Left renal cortex interstitium (tissue), 4 donors: Measurements from ENCODE around the gene CADM1. TPM values are rescaled to one million over a fixed set of nuclear protein-coding genes. Genes with fewer than 3 reads are reported as not detected.

Source experiments
- DNase-seq, 4 donors: peaks; one replicate each; pipeline ENCODE4 v3.0.0-alpha.2; 2013; ENCODE audit warnings: low read depth in 4 of 4, low spot score in 2 of 4, missing footprints in 1 of 4
- polyA plus RNA-seq, 4 donors: library from polyadenylated mRNA; unstranded; fragments of 120-200 nt; gene quantifications; one replicate each; pipeline ENCODE4 v1.2.1, GENCODE V29; 2013; ENCODE audit not compliant: insufficient read length in 4 of 4

Gene CADM1
- polyA plus RNA-seq, 4 donors = 120 to 140 (median 132) TPM

DNA sequence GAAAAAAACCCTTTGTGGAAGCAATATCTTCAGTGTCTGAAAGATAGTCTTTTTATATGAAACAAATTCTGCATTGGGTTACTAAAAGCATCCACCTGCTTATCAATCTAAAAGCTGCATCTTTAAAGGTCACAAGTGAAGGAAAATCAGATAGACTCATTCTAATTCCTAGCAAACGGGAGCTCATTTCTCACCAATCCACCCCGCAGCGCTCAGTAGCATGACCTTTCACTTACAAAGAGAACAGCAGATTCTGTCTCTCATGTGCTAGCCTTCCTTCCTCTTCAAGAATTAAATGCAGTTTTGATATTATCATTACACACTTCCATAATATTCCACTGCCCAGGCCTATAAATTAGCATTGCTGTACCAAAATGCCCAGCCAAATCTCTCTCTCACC is 212.9 kb downstream of the CADM1 start:
- no peak for DNase-seq

DNA sequence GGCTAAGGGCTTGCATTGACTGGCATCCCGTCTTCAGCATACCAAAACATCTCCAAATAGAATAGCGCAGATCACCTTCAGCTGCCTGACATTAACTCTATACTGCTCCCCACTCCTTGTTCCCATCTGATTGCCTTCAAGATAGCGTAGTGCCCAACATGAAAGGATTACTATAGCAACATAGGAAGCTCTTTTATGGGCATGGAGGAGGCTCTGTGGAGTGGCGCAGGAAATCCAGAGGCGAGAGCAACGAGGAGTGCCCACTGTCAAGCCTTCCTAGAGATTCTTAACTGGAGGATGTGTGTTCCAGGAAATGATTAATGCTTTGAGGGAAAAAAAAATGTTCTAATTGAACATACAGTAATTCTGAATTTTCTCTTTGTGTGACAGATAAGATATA is 213.3 kb downstream of the CADM1 start:
- peak in 3 of 4 donors; percentile 26 to 52 (median 35) for DNase-seq

DNA sequence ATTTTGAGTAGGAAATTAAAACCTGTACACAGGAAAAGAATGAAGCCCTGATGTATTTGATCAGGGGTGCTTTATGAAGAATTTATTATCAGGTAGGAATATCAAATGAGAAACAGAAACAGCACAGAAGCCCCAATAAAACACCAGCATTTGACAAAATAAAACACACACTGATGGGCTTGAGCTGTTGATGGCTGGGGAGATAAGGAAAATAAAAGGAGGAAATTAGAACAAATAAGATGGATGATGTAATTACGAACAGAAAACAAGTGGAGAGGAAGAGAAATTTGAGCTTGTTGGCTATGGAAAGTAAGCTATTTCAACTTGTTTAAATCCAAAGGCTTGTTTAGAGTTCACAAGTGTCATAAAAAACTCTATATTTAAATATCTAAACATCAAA is 213.7 kb downstream of the CADM1 start:
- DNase-seq = no peak

DNA sequence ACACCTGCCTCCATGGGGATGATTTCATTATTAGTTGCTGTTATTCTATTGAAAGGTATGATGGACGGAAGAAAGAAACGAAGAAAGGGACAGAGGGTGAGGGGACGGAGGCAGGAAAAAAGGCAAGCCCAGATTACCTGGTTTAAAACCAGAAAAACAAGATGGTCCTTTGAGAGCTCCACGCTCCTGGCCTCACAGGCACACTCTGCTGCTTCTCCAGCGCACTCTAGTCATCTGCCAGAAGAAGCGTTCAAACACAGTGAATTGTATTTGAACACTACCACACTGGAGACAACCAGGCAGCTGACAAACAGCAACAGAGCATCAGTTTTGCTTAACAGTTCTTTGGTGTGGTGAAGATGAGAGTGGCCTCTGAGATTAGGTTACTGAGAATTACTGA is 216.9 kb downstream of the CADM1 start:
- DNase-seq = no peak

DNA sequence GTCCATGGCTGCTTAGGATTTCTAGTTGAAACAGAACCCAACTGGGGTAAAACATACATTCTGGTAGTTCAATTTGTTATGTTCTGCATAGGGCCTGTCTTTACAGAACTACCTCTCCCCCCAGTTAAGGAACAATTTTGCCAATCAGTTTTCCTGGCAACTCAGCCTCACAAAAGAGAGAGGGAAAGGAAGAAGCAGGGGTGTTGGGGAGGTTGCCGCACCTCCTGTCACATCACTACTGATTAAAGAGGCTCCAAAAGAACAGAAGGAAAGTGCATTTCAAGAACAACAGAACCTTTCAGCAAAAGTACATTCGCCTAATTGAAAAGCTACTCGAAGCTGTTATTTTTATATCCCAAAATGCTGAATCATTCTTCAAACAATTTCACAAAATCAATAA is 217.6 kb downstream of the CADM1 start:
- no peak for DNase-seq

DNA sequence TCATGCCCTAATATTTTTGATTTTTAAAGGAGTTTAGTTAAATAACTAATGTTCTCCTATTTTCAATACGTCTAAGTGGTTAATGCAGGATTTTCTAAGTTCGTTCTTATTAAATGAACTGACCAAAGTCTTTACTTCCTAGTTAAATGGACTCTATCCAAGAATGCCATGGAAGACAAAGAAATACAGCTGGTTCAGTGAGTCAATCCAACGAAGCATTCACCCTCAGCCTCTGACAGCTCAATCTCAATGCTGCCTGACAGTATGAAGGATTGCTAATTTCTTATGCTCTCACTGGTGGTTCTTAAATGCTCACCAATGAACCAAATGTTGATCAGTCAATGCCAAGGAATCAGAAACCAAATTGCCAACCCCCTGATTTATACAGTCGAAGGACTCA is 219.4 kb downstream of the CADM1 start:
- no peak for DNase-seq

DNA sequence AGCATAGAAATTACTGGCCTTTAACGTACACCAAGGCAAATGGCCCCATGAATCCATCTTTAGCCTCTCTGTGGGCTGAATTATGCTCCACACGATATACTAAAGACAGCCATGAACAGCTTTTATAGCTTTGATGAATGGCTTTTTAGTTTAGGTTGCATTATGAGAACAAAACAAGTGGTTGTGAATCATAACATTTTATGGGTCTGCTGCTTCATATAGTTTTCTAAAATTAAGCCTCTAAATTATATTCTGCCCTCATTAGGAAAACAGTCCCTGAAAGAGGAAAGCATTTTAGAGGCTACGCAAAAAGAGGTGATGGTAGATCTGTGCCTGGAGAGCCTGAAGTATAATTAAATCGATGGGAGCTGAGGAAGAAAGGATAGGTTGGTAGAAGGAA is 221.3 kb downstream of the CADM1 start:
- DNase-seq = no peak

DNA sequence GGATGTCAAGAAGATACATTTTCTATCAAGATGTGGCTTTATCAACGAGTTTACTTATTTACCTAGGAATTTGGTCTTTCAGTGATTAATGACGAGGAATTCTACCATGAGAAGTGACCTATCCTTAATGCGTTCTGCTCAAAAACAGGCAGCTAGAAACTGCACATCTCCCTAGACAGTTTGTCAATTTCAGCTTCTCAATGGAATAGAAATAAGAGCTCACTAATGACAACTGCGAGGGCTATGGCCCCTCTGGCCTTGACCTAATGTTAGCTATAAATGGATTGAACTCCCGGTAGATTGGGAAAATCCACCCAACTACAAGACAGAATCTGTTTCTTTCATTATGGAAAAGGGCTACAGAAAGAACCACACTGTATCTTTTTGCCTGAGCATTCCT is 223.4 kb downstream of the CADM1 start:
- no peak for DNase-seq

DNA sequence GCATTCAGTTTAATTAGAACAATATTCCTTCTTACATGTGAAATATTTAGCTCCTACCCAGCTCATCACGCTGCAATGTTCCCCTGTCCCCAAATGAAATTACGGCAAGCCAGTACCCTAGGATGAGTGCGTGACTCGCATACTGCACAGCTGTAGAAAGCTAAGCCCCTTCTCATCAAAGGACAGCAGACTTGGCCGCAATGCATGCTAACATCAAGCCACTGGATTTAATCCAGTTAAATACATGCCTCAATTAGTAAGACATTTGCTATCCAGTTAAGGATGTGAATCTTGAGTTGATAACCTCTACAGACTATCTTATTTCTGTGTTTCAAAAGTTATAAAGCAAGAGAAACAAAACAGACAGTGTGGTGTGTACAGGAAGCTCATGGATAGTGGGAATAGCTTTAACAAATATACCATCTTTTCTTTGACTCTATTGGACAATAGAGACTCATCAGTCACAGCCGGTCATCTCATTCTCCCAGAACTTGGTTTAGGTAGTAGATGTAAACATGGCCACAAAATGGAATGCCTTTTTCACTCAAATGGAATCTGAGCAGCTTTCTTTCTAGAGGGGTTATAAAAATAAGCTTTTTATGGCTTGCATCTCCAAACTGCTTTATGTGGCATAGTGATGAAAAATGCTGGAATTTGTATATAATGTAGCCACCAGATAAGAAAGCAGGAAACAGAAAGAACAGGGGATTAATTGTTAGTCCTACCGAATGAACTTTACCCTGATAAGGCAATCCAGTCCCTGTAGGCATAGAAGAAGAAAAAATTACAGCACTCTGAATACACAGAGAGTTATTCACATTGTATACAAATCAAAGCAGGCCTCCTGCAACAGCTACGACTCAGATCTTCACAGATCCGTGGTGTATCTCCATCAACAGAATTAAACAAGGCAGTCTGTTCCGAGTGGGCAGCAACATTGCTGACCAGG is 224.1 kb downstream of the CADM1 start:
- no peak for DNase-seq

DNA sequence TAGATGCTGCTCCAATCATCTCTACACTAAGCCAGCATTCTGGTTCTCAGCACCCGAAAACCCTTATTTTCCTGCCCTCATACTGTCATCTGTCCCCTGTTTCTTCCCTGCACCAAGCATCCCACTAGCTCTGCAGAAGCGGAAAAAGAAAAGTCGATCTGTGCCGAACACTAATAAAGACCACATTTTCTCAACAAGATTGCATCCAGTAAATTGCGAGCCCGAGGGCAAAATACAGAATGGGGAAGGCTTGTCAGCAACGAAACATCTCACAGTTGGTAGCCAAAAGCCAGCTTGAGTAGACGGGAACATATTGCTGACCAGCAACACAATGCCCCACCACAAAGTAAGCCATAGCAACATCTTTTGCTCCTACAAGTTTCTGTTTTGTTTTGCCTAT is 227.4 kb downstream of the CADM1 start:
- no peak for DNase-seq

DNA sequence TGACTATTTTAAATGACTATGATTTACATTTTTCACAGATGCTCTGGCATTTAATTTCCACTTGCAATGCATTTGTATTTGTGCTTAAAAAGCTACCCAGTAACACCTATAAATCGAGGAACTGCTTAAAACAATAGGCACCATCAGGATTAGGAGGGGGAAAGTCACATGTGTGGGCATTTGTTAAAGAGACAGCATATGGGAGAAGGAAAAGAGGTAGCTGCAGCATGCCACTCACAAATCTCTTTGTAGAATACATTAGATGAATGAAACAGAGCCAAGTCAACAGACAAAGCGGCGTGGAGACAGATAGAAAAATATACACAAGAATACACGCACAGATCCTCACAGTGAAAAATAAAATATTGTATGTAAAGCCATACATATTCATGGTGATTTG is 228.0 kb downstream of the CADM1 start:
- no peak for DNase-seq

DNA sequence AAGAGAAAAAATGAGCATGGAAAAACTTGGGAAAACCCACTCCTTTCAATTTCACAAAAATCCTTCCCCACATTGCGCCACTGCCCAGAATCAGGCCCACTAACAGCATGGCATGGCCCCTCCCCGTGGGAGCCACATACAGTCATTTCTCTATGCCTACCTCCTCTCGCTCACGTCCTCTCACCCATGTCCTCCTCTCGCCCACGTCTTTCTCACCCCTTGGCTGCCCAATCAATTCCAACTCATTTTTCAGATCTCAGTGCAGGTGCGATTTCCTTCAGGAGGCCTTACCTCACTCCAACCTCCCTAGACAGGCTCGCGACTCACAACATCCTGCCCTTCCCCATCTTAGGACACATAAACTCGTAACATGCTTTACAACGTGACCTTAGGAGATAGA is 229.2 kb downstream of the CADM1 start:
- no peak for DNase-seq

DNA sequence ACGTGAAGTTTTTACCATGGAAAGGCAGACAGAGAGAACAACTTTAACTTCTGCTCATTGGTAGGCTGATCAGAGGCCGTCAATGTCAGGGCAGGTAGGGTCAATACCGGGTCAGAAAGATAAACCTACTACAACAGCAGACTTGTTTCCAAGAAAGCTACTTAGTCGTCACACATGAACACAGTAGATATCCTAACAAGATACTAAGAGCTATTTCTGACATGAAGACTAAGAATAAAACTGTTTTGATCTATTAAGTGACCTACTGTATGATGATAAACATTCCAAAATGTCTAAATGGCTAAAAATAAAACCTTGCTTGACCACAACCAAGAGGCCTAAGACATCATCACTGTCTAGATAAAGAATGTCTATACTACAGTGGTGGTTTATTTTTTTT is 231.3 kb downstream of the CADM1 start:
- no peak for DNase-seq

DNA sequence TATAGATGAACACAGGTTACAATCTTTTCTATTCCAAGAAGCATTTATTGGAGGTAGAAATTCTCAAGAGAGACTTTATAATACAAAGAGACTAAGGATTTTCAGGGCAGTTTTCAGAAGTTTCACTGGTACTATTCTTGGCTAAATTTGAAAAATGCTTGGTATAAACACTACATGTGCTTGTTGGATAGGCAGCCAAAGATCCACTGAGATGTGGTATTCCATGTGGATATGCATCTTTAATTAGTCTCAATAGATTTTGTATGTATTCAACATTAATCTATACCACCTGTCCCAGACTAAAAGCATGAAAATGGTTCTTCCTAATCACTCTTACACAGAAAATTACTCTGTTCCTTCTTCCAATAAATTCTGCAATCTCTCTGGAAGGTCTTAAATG is 232.6 kb downstream of the CADM1 start:
- no peak for DNase-seq

DNA sequence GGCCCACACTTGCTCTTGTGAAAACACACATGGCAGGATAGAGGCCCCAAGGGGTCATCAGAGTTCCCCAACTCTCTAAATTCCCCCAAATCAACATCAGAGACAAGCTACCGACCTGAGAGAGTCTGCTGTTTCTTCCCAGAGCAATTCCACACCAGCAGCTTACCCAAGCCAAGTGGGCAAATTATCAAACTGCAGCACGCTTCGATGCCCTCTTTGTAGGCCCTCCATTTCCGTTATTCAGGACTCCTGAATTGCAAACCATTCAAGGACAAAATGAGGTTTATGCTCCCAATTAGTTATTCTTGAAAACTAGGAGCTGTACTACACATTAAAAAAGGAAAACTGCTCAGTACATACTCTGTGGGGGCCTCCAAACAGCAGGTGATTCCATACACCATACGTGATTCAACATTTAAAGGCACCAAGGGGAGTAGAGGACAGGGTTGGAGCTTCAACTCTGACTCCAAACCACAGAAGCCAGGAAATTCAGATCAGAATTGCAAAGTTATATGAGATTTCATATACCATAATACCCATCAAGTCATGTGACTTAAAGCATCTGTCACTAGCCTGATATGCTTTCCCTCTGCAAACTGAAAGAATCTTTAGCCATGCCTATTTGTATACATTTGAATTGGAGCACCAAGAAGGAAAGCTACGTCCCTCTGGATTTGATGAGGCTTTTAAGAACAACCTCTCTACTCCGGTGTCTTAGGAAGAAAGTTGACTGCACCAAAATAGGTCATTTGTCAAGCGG is 234.8 kb downstream of the CADM1 start:
- DNase-seq = no peak

DNA sequence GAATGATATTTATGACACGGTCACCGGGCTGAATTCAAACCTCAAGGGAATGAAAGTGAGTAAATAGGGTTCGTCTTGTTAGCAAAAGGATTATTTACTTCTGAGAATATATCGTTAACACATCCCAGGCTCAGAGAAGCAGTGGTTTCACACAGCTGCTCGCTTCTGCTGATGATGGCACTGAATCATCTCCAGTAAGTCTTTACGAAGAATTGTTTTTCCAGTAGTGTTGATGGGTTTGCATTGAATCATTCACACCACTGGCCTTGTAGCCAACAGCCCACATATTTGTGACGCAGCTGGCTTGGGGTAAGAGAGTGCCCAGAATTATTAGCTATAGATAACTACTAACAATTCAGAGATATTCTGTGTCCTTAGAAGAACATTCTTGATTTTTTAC is 236.3 kb downstream of the CADM1 start:
- DNase-seq = no peak

DNA sequence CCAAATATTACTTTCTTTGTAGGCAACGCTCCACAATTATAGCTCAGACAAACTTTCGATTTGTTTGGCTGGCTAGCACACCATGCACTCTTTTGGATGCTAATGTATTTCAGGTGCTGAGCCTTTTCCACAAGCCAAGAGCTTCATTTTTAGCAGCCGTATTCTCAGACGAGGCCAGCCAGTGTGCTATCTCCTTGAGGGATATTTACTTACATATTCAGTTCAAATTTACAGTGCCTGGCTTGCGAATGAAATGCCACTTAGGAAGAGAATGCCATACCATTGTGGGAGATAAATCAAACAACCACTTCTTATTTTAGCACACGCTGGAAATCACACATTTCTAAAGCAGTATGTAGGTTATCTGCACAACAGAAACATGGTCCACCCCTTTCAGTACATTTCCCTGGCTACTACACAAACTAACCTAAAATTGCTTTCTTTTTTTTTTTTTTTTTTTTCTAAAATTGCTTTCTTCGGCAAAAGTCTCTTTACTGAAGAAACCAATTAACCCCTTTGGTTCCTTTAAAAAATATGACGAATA is 236.9 kb downstream of the CADM1 start:
- no peak for DNase-seq

DNA sequence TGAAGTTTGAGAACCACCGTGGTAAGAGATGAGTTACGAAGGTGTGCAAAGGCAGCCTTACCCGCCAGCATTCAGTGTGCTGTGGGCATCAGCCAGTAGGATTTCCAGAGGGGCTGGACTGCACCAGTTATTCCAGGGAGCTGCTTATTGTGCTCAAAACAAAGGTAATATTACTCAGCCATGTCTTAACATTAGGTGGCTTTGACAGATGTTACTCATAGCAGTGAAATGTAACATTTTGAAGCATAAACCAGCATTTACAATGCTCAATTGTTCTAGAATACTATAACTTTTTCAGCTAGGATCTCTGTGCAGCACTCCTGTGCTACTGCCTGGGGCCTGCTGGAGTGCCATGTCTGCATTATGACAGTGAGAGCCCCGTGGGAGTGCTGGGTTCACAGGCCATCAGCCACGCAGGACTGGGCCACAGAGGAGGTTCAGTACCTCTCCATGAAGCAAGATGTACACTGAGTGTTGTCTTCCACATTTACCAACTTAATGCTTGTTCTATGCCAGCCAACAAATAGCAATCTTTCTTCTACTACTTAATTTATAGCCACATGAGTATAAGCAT is 238.1 kb downstream of the CADM1 start:
- no peak for DNase-seq

DNA sequence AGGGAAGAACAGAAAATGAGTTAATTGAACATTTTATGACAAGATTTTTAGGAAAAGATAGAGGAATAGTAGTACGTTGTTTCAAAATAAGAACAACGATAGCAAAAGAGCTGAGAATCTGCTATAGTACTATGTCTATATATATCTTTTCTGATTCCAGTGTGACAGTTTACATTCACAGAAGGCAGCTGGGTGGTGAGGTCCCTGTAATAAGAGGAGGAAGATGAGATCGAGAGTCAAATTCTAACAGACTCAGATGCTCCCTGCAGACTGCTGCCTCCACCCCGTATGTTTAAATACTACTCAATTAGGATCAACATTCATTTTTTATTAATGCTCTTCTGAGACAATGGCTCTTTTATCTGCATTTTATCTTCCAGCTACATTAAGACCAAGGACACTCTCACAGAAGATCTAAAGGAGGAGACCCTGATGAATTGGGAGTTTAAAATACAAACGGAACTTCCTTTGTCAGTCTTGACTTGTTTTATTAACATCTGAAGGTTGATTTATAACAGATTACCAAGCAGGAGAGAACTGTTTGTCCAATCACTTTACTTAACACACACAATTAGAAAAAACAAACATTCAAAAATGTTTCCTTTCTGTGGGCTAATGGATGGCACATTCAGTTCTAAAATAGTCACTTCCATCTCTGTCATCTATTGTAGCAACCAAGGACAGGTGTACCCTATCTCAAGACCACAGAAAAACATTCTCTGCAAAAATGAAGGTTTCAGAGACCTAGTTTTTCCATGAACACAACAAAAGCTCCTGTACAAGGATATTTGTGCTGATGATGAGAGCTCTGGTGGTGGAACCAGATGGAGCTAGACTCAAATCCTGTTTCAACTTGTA is 240.2 kb downstream of the CADM1 start:
- DNase-seq = no peak

DNA sequence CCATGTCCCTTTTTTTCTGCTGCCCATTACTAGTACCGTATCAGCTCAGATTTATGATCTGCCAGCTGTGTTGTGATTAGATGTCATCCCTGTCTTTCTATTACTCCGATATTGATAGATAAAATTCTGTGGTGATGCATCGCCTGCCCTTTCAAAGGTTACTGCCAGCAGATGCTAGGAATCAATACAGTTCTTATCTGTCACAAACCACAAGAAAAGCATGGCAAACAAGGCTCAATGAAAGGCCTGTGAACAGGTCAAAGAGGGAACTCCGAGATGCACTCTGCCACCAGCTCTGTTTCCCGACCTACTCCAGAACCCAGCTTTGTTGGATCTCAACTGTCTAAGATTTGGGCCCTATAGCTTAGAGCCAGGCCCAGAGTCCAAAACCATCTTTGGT is 246.0 kb downstream of the CADM1 start:
- DNase-seq = no peak
